HEK293 (cell line): ENCODE measurements around the gene ISG20L2.
"Not testable (repeated sequence)": the region's sequence is repeated elsewhere in the genome, so short reads cannot be mapped to it uniquely, and the experiment has no call there.

Experiments
- CTCF ChIA-PET: fragments of 350-600 bp; formaldehyde crosslinking; extraction: SDS; loops from one replicate; lab custom pipeline; 2021; ENCODE audit warnings: antibody characterized with exemption; lab: Yijun Ruan, JAX
- POLR2A ChIA-PET: fragments of 300-600 bp; formaldehyde crosslinking; extraction: SDS; loops from one replicate; lab custom pipeline; 2020; ENCODE audit warnings: antibody characterized with exemption, inconsistent platforms; lab: Yijun Ruan, JAX
- H3K27ac ChIP-seq: fragments of 200-500 bp; sonication (Bioruptor generic); 2 replicates; pipeline ENCODE4 v1.5.1; 2014; ENCODE audit warnings: low read depth, low read length, control low read depth, inconsistent platforms; ENCODE audit errors: extremely low read depth
- H3K36me3 ChIP-seq, 2 experiments: fragments of 200-500 bp in 1 of 2; sonication (Bioruptor generic) in 1 of 2; 1 replicate in 1 of 2; 2 replicates in 1 of 2; pipeline ENCODE4 v1.5.1; 2014 to 2017; ENCODE audit warnings: inconsistent platforms in 2 of 2, low read length in 2 of 2; ENCODE audit not compliant: control insufficient read depth in 2 of 2, insufficient read depth in 1 of 2
- H3K4me1 ChIP-seq: fragments of 200-500 bp; sonication (Bioruptor generic); 2 replicates; pipeline ENCODE4 v1.5.1; 2014; ENCODE audit warnings: mild to moderate bottlenecking, low read length, inconsistent platforms; ENCODE audit not compliant: control insufficient read depth, insufficient read depth
- H3K4me3 ChIP-seq: 2 replicates; pipeline ENCODE4 v1.5.1; 2011; ENCODE audit warnings: low read depth, mild to moderate bottlenecking, control low read depth, low read length, moderate library complexity
- H3K9me3 ChIP-seq: fragments of 200-500 bp; sonication (Bioruptor generic); 2 replicates; pipeline ENCODE4 v1.5.1; 2014; ENCODE audit warnings: low read depth, low read length, inconsistent platforms; ENCODE audit not compliant: control insufficient read depth, insufficient read depth
- KLF7 ChIP-seq: fragments of 450-650 bp; formaldehyde crosslinking; IDR thresholded peaks from 2 replicates; pipeline ENCODE4 v1.5.1; 2016; ENCODE audit warnings: missing biosample characterization, missing genetic modification characterization, borderline replicate concordance
- YY1 ChIP-seq: fragments of 450-650 bp; formaldehyde crosslinking; IDR thresholded peaks from 2 replicates; pipeline ENCODE4 v1.5.1; 2018; ENCODE audit warnings: missing biosample characterization, missing genetic modification characterization
- ZBTB49 ChIP-seq: fragments of 450-650 bp; formaldehyde crosslinking; IDR thresholded peaks from 2 replicates; pipeline ENCODE4 v1.5.1; 2016; ENCODE audit warnings: missing biosample characterization, missing genetic modification characterization, low read depth
- ZNF133 ChIP-seq: fragments of 450-650 bp; formaldehyde crosslinking; IDR thresholded peaks from 2 replicates; pipeline ENCODE4 v1.5.1; 2016; ENCODE audit warnings: missing biosample characterization, missing genetic modification characterization
- ZNF138 ChIP-seq: fragments of 450-650 bp; formaldehyde crosslinking; IDR thresholded peaks from 2 replicates; pipeline ENCODE4 v1.5.1; 2016; ENCODE audit warnings: missing biosample characterization, missing genetic modification characterization, borderline replicate concordance
- ZNF184 ChIP-seq: fragments of 450-650 bp; IDR thresholded peaks from 2 replicates; pipeline ENCODE4 v1.5.1; 2018; ENCODE audit warnings: missing biosample characterization, mild to moderate bottlenecking, missing genetic modification characterization
- ZNF23 ChIP-seq: fragments of 450-650 bp; formaldehyde crosslinking; IDR thresholded peaks from 2 replicates; pipeline ENCODE4 v1.5.1; 2016; ENCODE audit warnings: missing biosample characterization, missing genetic modification characterization, borderline replicate concordance
- ZNF311 ChIP-seq: fragments of 450-650 bp; formaldehyde crosslinking; IDR thresholded peaks from 2 replicates; pipeline ENCODE4 v1.5.1; 2017; ENCODE audit warnings: missing biosample characterization, missing genetic modification characterization, borderline replicate concordance
- ZNF366 ChIP-seq: fragments of 450-650 bp; formaldehyde crosslinking; conservative IDR thresholded peaks from 2 replicates; pipeline ENCODE4 v1.5.1; 2016; ENCODE audit warnings: missing biosample characterization, missing genetic modification characterization
- ZNF37A ChIP-seq: fragments of 450-650 bp; IDR thresholded peaks from 2 replicates; pipeline ENCODE4 v1.5.1; 2018; ENCODE audit warnings: missing biosample characterization, missing genetic modification characterization
- ZNF398 ChIP-seq: fragments of 450-650 bp; formaldehyde crosslinking; IDR thresholded peaks from 2 replicates; pipeline ENCODE4 v1.5.1; 2017; ENCODE audit warnings: missing biosample characterization, missing genetic modification characterization
- ZNF416 ChIP-seq: fragments of 450-650 bp; formaldehyde crosslinking; IDR thresholded peaks from 2 replicates; pipeline ENCODE4 v1.5.1; 2016; ENCODE audit warnings: missing biosample characterization, missing genetic modification characterization
- ZNF48 ChIP-seq: fragments of 450-650 bp; formaldehyde crosslinking; IDR thresholded peaks from 2 replicates; pipeline ENCODE4 v1.5.1; 2016; ENCODE audit warnings: missing biosample characterization, missing genetic modification characterization
- ZNF629 ChIP-seq: fragments of 450-650 bp; formaldehyde crosslinking; IDR thresholded peaks from 2 replicates; pipeline ENCODE4 v1.5.1; 2017; ENCODE audit warnings: missing biosample characterization, missing genetic modification characterization
- ZNF677 ChIP-seq: fragments of 450-650 bp; IDR thresholded peaks from 2 replicates; pipeline ENCODE4 v1.5.0; 2018; ENCODE audit warnings: missing biosample characterization, mild to moderate bottlenecking, missing genetic modification characterization, moderate library complexity
- ZNF704 ChIP-seq: fragments of 450-650 bp; formaldehyde crosslinking; IDR thresholded peaks from 2 replicates; pipeline ENCODE4 v1.5.1; 2016; ENCODE audit warnings: missing biosample characterization, missing genetic modification characterization
- ZSCAN4 ChIP-seq: fragments of 450-650 bp; formaldehyde crosslinking; IDR thresholded peaks from 2 replicates; pipeline ENCODE4 v1.5.1; 2017; ENCODE audit warnings: missing biosample characterization, missing genetic modification characterization

ISG20L2 gene

GRCh38 chr1:156765666-156766065 is 37.1 kb upstream of the ISG20L2 start:
- no peak overlapping the region for H3K27ac ChIP-seq

GRCh38 chr1:156765136-156765535 is 36.6 kb upstream of the ISG20L2 start:
- H3K4me1 ChIP-seq, H3K9me3 ChIP-seq, H3K4me3 ChIP-seq, H3K27ac ChIP-seq: not testable (repeated sequence)
- H3K36me3 ChIP-seq: peaks cover 0 to 15% of the 10 kb centered on the region in 2 experiments; a peak in 2 of 3 replicates
- ChIA-PET POLR2A (interaction anchor here (0.6 to 1.8 kb wide), 5 partner anchors 9 to 71 kb away, joined by 3 to 4 read pairs (median 3); partner anchors contain the start of genes ISG20L2, METTL25B and MRPL24), CTCF (interaction anchor here (0.6 to 5.0 kb wide), 2 partner anchors 38 to 383 kb away, joined by 5 to 28 read pairs; partner anchors contain the start of genes ISG20L2 and METTL25B)
- TF ChIP-seq ZNF366: peak; percentile 72

More at GRCh38 chr1:156765666-156766065, 37.1 kb upstream of the ISG20L2 start:
- TF ChIP-seq ZNF138: no peak
- no peak for TF ChIP-seq ZSCAN4 (tag by site-specific recombination)
- TF ChIP-seq KLF7 (tag by site-specific recombination): no peak
- no peak for TF ChIP-seq ZNF704 (tag by site-specific recombination)
- no peak for TF ChIP-seq YY1 (tag by site-specific recombination)
- no peak for TF ChIP-seq ZNF677 (tag by site-specific recombination)
- TF ChIP-seq ZNF416 (tag by site-specific recombination): no peak
- no peak for TF ChIP-seq ZNF37A
- TF ChIP-seq ZNF629 (tag by site-specific recombination): no peak
- Histone ChIP-seq H3K4me3 (no peak overlapping the region), H3K36me3 (peaks cover 4 to 20% of the 10 kb centered on the region in 2 experiments; a peak in 2 of 3 replicates), H3K4me1 (no peaks in the 10 kb centered on the region), H3K9me3 (no peaks in the 10 kb centered on the region)
- POLR2A ChIA-PET: interaction anchor here (1.4 to 3.9 kb wide), 2 partner anchors 25 to 37 kb away, joined by 3 to 110 read pairs; partner anchors contain the start of genes ISG20L2, METTL25B and MRPL24
- CTCF ChIA-PET: interaction anchor here (2.2 to 5.0 kb wide), 3 partner anchors 38 to 95 kb away, joined by 8 to 28 read pairs (median 10); partner anchors contain the start of genes ISG20L2, METTL25B and NTRK1

- no peaks in the 10 kb centered on the region for H3K36me3 ChIP-seq
- H3K27ac ChIP-seq: no peak overlapping the region
- no peaks in the 10 kb centered on the region for H3K9me3 ChIP-seq
- POLR2A ChIA-PET: interaction anchor here (1.5 kb wide), 1 partner anchor 9 kb away, joined by 4 read pairs; the partner anchor contains the start of gene HDGF
- H3K4me3 ChIP-seq: no peak overlapping the region
- no peaks in the 10 kb centered on the region for H3K4me1 ChIP-seq
- no peak for TF ChIP-seq ZNF23 (tag by site-specific recombination)
- CTCF ChIA-PET: interaction anchor here (0.9 to 1.3 kb wide), 4 partner anchors 9 to 71 kb away, joined by 3 to 5 read pairs (median 4); no protein-coding TSS in a partner anchor
Measured at GRCh38 chr1:156760796-156761104, 32.2 kb upstream of the ISG20L2 start.

GRCh38 chr1:156760092-156760795 is 31.7 kb upstream of the ISG20L2 start:
- no peaks in the 10 kb centered on the region for H3K9me3 ChIP-seq
- CTCF ChIA-PET: interaction anchor here (1.2 to 1.3 kb wide), 3 partner anchors 13 to 71 kb away, joined by 3 to 5 read pairs (median 4); no protein-coding TSS in a partner anchor
- no peaks in the 10 kb centered on the region for H3K4me1 ChIP-seq
- no peak overlapping the region for H3K27ac ChIP-seq
- no peaks in the 10 kb centered on the region for H3K36me3 ChIP-seq
- H3K4me3 ChIP-seq: no peak overlapping the region
- POLR2A ChIA-PET: interaction anchor here (0.6 kb wide), 1 partner anchor 8 kb away, joined by 10 read pairs; the partner anchor contains the start of gene HDGF
- TF ChIP-seq ZNF184 (tag by site-specific recombination): no peak
- TF ChIP-seq ZBTB49 (tag by site-specific recombination): no peak
- no peak for TF ChIP-seq ZNF48 (tag by site-specific recombination)
- TF ChIP-seq ZNF311 (tag by site-specific recombination): no peak
- no peak for TF ChIP-seq ZNF133 (tag by site-specific recombination)
- no peak for TF ChIP-seq ZNF398 (tag by site-specific recombination)
